HG02938 (cell line): ENCODE measurements around the gene MRI1.
"Not testable (repeated sequence)": the region's sequence is repeated elsewhere in the genome, so short reads cannot be mapped to it uniquely, and the experiment has no call there.

Experiments used
- ATAC-seq: cut with Tn5 transposase; IDR thresholded peaks from one replicate; pipeline ENCODE4 v1.9.1; 2021; ENCODE audit warnings: mild to moderate bottlenecking, moderate library complexity; ENCODE audit not compliant: unreplicated experiment

Gene MRI1

GRCh38 chr19:13793317-13793716 lies 29.0 kb downstream of the MRI1 start:
- not testable (repeated sequence) for ATAC-seq

GRCh38 chr19:13794398-13794756 lies 30.1 kb downstream of the MRI1 start:
- no peak for ATAC-seq

- ATAC-seq = peak; percentile 92
These were observed 30.7 kb downstream of the MRI1 start, which contains the start of gene ZSWIM4 for GRCh38 chr19:13794757-13795589. ZSWIM4 (plus strand) TSS chr19:13795443; CDS start chr19:13795649, 206 bp downstream.

GRCh38 chr19:13795595-13796300 lies 31.4 kb downstream of the MRI1 start:
- ATAC-seq = peak; percentile 29

- ATAC-seq = no peak
These were observed 32.2 kb downstream of the MRI1 start for GRCh38 chr19:13796301-13797057.

GRCh38 chr19:13797058-13797440 lies 32.7 kb downstream of the MRI1 start:
- ATAC-seq = no peak

- ATAC-seq = no peak
These were observed 33.5 kb downstream of the MRI1 start for GRCh38 chr19:13797870-13798269.

GRCh38 chr19:13799669-13800068 lies 35.3 kb downstream of the MRI1 start:
- ATAC-seq = no peak

- ATAC-seq = no peak
These were observed 38.7 kb downstream of the MRI1 start for GRCh38 chr19:13803038-13803437.

- ATAC-seq = no peak
These were observed 40.7 kb downstream of the MRI1 start for GRCh38 chr19:13804830-13805683.

- ATAC-seq = no peak
These were observed 42.4 kb downstream of the MRI1 start for GRCh38 chr19:13806728-13807127.

- ATAC-seq = no peak
These were observed 43.2 kb downstream of the MRI1 start for GRCh38 chr19:13807421-13808021.

- ATAC-seq = no peak
These were observed 44.5 kb downstream of the MRI1 start for GRCh38 chr19:13808856-13809255.

GRCh38 chr19:13812544-13812943 lies 48.2 kb downstream of the MRI1 start:
- ATAC-seq = no peak

- no peak for ATAC-seq
These were observed 48.8 kb downstream of the MRI1 start for GRCh38 chr19:13813147-13813546.

- no peak for ATAC-seq
These were observed 50.2 kb downstream of the MRI1 start for GRCh38 chr19:13814550-13814949.

- ATAC-seq = no peak
These were observed 52.8 kb downstream of the MRI1 start for GRCh38 chr19:13817018-13817614.

GRCh38 chr19:13817615-13818371 lies 53.5 kb downstream of the MRI1 start:
- ATAC-seq = no peak

- no peak for ATAC-seq
These were observed 54.9 kb downstream of the MRI1 start for GRCh38 chr19:13819238-13819637.
